Activated naive CD8-positive, alpha-beta T cell treated with anti-CD3 and anti-CD28 coated beads for 36 hours (primary cell): ENCODE results near the gene NID1. TPM values are rescaled to one million over a fixed set of nuclear protein-coding genes. Genes with fewer than 3 reads are reported as not detected.
"Not testable (repeated sequence)": the region's sequence is repeated elsewhere in the genome, so short reads cannot be mapped to it uniquely, and the experiment has no call there.

ENCODE experiments used
- DNase-seq: peaks from one replicate; pipeline ENCODE4 v3.0.0; 2021
- H3K27ac Mint-ChIP-seq: one replicate; pipeline ENCODE4 v1.8.0; 2022; ENCODE audit warnings: mild to moderate bottlenecking, moderate library complexity, mixed read lengths
- H3K27me3 Mint-ChIP-seq: one replicate; pipeline ENCODE4 v1.8.0; 2022; ENCODE audit warnings: mild to moderate bottlenecking, mixed read lengths
- H3K36me3 Mint-ChIP-seq: one replicate; pipeline ENCODE4 v1.8.0; 2021; ENCODE audit warnings: mild to moderate bottlenecking, mixed read lengths
- H3K4me1 Mint-ChIP-seq: one replicate; pipeline ENCODE4 v1.8.0; 2021; ENCODE audit warnings: mixed read lengths
- H3K4me3 Mint-ChIP-seq: one replicate; pipeline ENCODE4 v1.8.0; 2022; ENCODE audit warnings: mild to moderate bottlenecking, moderate library complexity, mixed read lengths
- H3K9me3 Mint-ChIP-seq: one replicate; pipeline ENCODE4 v1.8.0; 2022; ENCODE audit warnings: mixed read lengths
- total RNA-seq, 2 experiments: library from RNA; stranded (reverse); gene quantifications; one replicate each; pipeline ENCODE4 v1.2.3, GENCODE V29; 2021

The NID1 gene
- total RNA-seq, 2 experiments from 2014 or later, result 0.08 to 0.10 TPM

- H3K36me3 Mint-ChIP-seq, result peaks cover 8% of the 10 kb centered on the region
- H3K9me3 Mint-ChIP-seq, result peaks cover 11% of the 10 kb centered on the region
- no peak for DNase-seq
- no peak overlapping the region for H3K4me3 Mint-ChIP-seq
- no peak overlapping the region for H3K27ac Mint-ChIP-seq
- no peaks in the 10 kb centered on the region for H3K27me3 Mint-ChIP-seq
- H3K4me1 Mint-ChIP-seq, result peaks cover 31% of the 10 kb centered on the region
Observed at GRCh38 chr1:235968831-235969230, 96.1 kb downstream of the NID1 start.

- DNase-seq, H3K36me3 Mint-ChIP-seq, H3K27ac Mint-ChIP-seq, H3K4me3 Mint-ChIP-seq, H3K27me3 Mint-ChIP-seq: not testable (repeated sequence)
- Mint-ChIP-seq H3K9me3 (peaks cover 11% of the 10 kb centered on the region), H3K4me1 (peaks cover 17% of the 10 kb centered on the region)
Observed at GRCh38 chr1:235966134-235966533, 98.8 kb downstream of the NID1 start.

GRCh38 chr1:235960809-235961208 is 104.1 kb downstream of the NID1 start:
- Mint-ChIP-seq H3K9me3 (peaks cover 9% of the 10 kb centered on the region), H3K27ac (no peak overlapping the region), H3K4me3 (no peak overlapping the region), H3K4me1 (peaks cover 20% of the 10 kb centered on the region), H3K27me3 (no peaks in the 10 kb centered on the region), H3K36me3 (peaks cover 8% of the 10 kb centered on the region)
- no peak for DNase-seq

- no peak for DNase-seq
- H3K27ac Mint-ChIP-seq, result no peak overlapping the region
- no peaks in the 10 kb centered on the region for H3K36me3 Mint-ChIP-seq
- no peak overlapping the region for H3K4me3 Mint-ChIP-seq
- no peaks in the 10 kb centered on the region for H3K27me3 Mint-ChIP-seq
- peaks cover 39% of the 10 kb centered on the region for H3K4me1 Mint-ChIP-seq
- H3K9me3 Mint-ChIP-seq, result no peaks in the 10 kb centered on the region
Observed at GRCh38 chr1:235958021-235958420, 106.9 kb downstream of the NID1 start.

GRCh38 chr1:235955777-235956176 is 109.1 kb downstream of the NID1 start:
- Mint-ChIP-seq H3K9me3 (no peaks in the 10 kb centered on the region), H3K27me3 (no peaks in the 10 kb centered on the region), H3K36me3 (no peaks in the 10 kb centered on the region), H3K4me3 (no peak overlapping the region), H3K27ac (no peak overlapping the region), H3K4me1 (peaks cover 51% of the 10 kb centered on the region)
- no peak for DNase-seq

- no peak overlapping the region for H3K4me3 Mint-ChIP-seq
- H3K27ac Mint-ChIP-seq, result peak overlapping the region; percentile 87
- DNase-seq, result peak; percentile 54
- no peaks in the 10 kb centered on the region for H3K9me3 Mint-ChIP-seq
- H3K36me3 Mint-ChIP-seq, result no peaks in the 10 kb centered on the region
- peaks cover 51% of the 10 kb centered on the region for H3K4me1 Mint-ChIP-seq
- no peaks in the 10 kb centered on the region for H3K27me3 Mint-ChIP-seq
Observed at GRCh38 chr1:235954306-235955283, 110.3 kb downstream of the NID1 start.

- H3K27me3 Mint-ChIP-seq, result no peaks in the 10 kb centered on the region
- peak overlapping the region; percentile 2 for H3K4me3 Mint-ChIP-seq
- DNase-seq, result no peak
- H3K36me3 Mint-ChIP-seq, result no peaks in the 10 kb centered on the region
- H3K4me1 Mint-ChIP-seq, result peaks cover 52% of the 10 kb centered on the region
- no peaks in the 10 kb centered on the region for H3K9me3 Mint-ChIP-seq
- H3K27ac Mint-ChIP-seq, result peak overlapping the region; percentile 87
Observed at GRCh38 chr1:235953801-235954200, 111.1 kb downstream of the NID1 start.

GRCh38 chr1:235952950-235953615 is 111.8 kb downstream of the NID1 start:
- DNase-seq, result peak; percentile 51
- peak overlapping the region; percentile 87 for H3K27ac Mint-ChIP-seq

GRCh38 chr1:235951661-235952060 is 113.2 kb downstream of the NID1 start:
- Mint-ChIP-seq H3K27me3 (no peaks in the 10 kb centered on the region), H3K4me1 (peaks cover 51% of the 10 kb centered on the region), H3K4me3 (no peak overlapping the region), H3K36me3 (no peaks in the 10 kb centered on the region), H3K27ac (no peak overlapping the region), H3K9me3 (no peaks in the 10 kb centered on the region)
- no peak for DNase-seq

More at GRCh38 chr1:235952950-235953615, 111.8 kb downstream of the NID1 start:
- peaks cover 54% of the 10 kb centered on the region for H3K4me1 Mint-ChIP-seq
- no peaks in the 10 kb centered on the region for H3K27me3 Mint-ChIP-seq
- no peaks in the 10 kb centered on the region for H3K36me3 Mint-ChIP-seq
- peak overlapping the region; percentile 9 for H3K4me3 Mint-ChIP-seq
- H3K9me3 Mint-ChIP-seq, result no peaks in the 10 kb centered on the region

- Mint-ChIP-seq H3K4me1 (peaks cover 51% of the 10 kb centered on the region), H3K27ac (no peak overlapping the region), H3K4me3 (no peak overlapping the region), H3K9me3 (no peaks in the 10 kb centered on the region), H3K27me3 (no peaks in the 10 kb centered on the region), H3K36me3 (no peaks in the 10 kb centered on the region)
- DNase-seq, result no peak
Observed at GRCh38 chr1:235950318-235950717, 114.6 kb downstream of the NID1 start.

GRCh38 chr1:235948774-235949427 is 116.0 kb downstream of the NID1 start:
- Mint-ChIP-seq H3K9me3 (no peaks in the 10 kb centered on the region), H3K27ac (no peak overlapping the region), H3K4me3 (no peak overlapping the region), H3K4me1 (peaks cover 43% of the 10 kb centered on the region), H3K36me3 (no peaks in the 10 kb centered on the region), H3K27me3 (no peaks in the 10 kb centered on the region)
- no peak for DNase-seq

GRCh38 chr1:235947989-235948388 is 116.9 kb downstream of the NID1 start:
- Mint-ChIP-seq H3K36me3 (no peaks in the 10 kb centered on the region), H3K4me3 (no peak overlapping the region), H3K27me3 (no peaks in the 10 kb centered on the region), H3K27ac (no peak overlapping the region), H3K4me1 (peaks cover 33% of the 10 kb centered on the region), H3K9me3 (no peaks in the 10 kb centered on the region)
- DNase-seq, result no peak

GRCh38 chr1:235946571-235946981 is 118.3 kb downstream of the NID1 start:
- Mint-ChIP-seq H3K27ac (peak overlapping the region; percentile 8), H3K36me3 (no peaks in the 10 kb centered on the region), H3K4me3 (no peak overlapping the region), H3K27me3 (no peaks in the 10 kb centered on the region), H3K9me3 (no peaks in the 10 kb centered on the region), H3K4me1 (peaks cover 19% of the 10 kb centered on the region)
- DNase-seq, result no peak

GRCh38 chr1:235945775-235946570 is 118.9 kb downstream of the NID1 start:
- Mint-ChIP-seq H3K4me3 (no peak overlapping the region), H3K9me3 (no peaks in the 10 kb centered on the region), H3K27me3 (no peaks in the 10 kb centered on the region), H3K36me3 (no peaks in the 10 kb centered on the region), H3K27ac (peak overlapping the region; percentile 27), H3K4me1 (peaks cover 19% of the 10 kb centered on the region)
- DNase-seq, result no peak
